NCI-H1048 (cell line): ENCODE data around the gene RABL6.
"Not testable (repeated sequence)": the region's sequence is repeated elsewhere in the genome, so short reads cannot be mapped to it uniquely, and the experiment has no call there.

Experiments used
- DNase-seq: peaks from one replicate; lab custom pipeline; 2025; lab: John Stamatoyannopoulos, UW

The RABL6 gene

DNA sequence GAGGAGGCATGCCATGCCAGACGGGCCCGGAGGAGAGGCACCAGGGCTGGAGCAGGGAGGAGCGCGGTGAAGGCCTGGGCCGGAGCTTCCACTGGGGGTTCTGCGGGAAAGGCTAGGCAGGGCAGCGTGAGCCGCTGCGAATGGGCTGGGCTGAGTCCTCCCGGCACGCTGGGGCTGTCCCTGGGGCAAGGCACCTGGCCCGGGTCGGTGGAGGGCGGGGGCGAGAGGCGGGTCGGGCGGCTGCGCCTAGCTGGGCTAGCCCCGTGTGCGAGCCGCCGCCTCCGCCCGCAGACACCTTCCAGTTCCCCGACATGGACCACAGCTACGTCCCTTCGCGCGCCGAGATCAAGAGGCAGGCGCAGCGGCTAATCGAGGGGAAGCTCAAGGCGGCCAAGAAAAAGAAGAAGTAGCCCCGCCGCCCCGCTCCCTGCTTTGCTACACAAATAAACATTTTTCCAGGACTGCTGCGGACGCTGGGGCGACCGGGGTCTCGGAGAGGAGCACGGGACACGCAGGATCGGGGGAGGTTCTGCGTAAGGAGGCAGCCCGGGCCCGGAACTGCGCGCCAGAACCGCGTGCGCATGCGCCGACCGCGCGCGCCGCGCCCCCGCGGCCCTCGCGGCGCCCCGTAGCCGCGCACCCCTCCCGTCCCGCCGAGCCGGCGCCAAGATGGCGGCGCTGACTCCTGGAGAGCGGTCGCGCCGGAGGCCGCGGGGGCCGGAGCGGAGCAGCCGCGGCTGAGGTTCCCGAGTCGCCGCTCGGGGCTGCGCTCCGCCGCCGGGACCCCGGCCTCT lies at the start of gene RABL6:
Gene RABL6 (plus strand): TSS at position 668 of the 794 bp plus-strand sequence. CDS start 249 bp downstream, outside the sequence.
- DNase-seq: peak; percentile 43

- no peak for DNase-seq
Measured at GRCh38 chr9:136759001-136759400, 48.7 kb upstream of the RABL6 start.

DNA sequence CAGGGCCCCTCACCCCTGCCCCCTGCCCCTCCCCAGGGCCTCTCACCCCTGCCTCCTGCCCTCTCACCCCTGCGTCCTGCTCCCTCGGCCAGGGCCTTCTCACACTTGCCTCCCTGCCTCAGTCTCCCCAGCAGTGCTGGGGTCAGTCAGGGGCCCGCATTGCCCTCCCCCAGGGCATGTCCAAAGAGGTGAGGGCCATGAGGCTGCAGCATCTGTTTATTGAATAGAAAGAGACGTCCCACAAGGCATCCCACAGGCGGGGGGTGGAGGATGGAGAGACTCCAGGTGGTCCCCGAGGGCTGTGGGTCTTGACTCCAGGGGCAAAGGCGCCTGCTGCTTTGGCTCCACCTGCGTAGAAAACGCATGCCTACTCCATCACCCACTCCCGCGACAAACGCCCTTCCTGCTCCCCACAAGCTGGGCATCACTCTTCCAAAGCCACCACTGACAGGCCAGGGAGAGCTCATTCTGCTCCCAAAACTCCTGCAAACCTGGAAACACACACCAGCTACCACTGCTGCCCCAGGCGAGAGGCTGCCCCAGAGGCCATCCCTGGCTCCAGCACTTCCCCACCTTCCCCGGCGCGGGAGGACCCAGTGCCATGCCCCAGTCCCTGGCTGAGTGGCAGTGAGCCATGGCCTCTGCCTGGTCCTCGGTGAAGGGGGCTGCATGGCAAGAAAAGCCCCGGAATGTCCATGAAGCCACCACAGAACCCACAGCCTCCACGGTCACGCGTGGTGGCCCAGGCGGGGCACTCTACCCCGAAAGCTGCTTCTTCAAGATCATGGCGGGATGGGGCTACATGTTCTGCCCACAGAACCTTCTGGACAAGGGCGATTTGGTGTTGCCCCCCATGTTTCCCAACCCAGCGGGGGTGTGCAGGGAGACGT lies 48.1 kb upstream of the RABL6 start:
- no peak for DNase-seq

DNA sequence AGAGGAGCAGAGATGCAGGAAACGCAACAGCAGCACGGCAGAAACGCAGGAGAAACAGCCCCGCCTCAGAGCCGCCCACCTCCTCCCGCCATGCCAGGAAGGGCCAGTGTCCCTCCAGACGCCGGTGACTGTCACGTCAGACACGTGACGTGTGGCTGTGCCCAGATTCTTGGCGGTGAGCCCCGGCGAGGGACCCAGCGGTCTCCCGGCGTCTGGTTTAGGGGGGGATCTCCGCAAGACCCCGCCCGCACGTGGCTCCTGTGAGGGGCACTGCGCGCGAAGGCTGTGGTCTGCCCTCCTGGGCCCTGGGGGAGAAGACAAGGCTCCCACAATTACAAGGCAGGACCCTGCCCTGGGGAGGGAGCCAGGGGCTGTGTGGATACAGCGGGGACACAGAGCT lies 47.3 kb upstream of the RABL6 start:
- DNase-seq: no peak

DNA sequence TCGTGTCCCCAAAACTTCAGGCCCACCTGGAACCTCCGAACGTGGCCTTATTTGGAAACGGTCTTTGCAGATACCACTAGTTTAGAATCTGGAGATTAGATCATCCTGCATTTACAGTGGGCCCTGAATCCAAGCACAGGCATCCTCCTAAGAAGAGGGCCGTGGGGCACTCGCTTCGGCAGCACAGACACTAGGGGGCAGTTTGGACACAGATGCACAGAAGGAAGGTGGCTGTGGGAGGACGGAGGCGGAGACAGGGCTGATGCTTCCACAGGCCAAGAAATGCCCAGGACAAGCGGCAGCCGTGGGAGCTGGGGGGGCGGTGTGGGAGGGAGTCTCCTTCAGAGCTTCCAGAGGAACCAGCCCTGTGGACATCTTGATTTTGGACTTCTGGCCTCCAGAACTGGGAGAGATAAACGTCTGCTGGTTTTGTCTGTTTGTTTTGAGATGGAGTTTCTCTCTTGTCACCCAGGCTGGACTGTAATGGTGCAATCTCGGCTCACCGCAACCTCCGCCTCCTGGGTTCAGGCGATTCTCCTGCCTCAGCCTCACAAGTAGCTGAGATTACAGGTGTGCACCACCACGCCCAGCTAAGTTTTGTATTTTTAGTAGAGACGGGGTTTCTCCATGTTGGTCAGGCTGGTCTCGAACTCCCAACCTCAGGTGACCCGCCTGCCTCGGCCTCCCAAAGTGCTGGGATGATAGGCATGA lies 46.8 kb upstream of the RABL6 start:
- not testable (repeated sequence) for DNase-seq

GRCh38 chr9:136761545-136761981 lies 46.2 kb upstream of the RABL6 start:
- no peak for DNase-seq

DNA sequence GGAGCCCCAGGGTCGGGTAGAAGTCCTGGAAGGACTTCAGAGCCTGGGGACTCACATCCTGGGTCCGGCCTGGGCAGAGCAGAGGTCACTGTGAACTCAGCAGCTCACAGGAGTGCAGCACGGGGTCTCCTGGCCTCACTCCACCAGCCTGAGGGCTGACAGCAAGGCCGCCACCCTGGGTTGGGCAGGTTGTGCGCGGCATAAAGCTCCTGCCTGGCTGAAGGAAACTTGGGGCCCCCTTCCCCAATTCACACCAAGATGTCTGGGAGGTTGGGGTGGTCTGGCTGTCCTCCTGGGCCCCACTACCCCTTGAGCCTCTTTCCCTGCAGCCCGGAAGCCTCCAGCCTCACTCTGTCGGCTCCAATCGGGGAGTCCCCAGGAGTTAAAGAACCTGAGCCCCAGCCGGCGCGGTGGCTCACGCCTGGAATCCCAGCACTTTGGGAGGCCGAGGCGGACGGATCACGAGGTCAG lies 45.5 kb upstream of the RABL6 start:
- no peak for DNase-seq

- peak; percentile 39 for DNase-seq
Measured at GRCh38 chr9:136762915-136763648, 44.7 kb upstream of the RABL6 start.

- no peak for DNase-seq
Measured at GRCh38 chr9:136763649-136764035, 44.1 kb upstream of the RABL6 start.

- DNase-seq: no peak
Measured at GRCh38 chr9:136764301-136764891, 43.4 kb upstream of the RABL6 start, which contains the start of gene LCN15. LCN15 (minus strand) TSS chr9:136764518; CDS start chr9:136764488, 30 bp downstream.

DNA sequence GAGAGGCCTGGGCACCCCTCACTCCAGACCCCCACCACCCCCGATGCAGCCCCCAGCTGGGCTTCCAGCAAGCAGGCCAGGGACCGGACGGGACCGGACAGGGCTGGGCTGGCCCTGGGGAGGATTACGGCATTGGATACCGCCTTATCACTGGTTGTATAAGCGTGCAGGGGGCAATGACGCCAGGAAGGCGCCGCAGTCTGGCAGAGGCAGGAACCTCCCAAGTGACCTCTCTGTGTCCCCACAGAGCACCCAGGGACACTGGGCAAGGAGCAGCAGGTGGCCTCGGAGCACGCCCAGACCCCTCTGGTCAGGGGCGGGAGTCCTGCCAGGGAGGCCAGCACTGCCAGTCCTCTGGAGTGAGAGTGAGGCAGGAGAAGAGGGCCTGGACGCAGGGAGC lies 42.7 kb upstream of the RABL6 start:
- no peak for DNase-seq

DNA sequence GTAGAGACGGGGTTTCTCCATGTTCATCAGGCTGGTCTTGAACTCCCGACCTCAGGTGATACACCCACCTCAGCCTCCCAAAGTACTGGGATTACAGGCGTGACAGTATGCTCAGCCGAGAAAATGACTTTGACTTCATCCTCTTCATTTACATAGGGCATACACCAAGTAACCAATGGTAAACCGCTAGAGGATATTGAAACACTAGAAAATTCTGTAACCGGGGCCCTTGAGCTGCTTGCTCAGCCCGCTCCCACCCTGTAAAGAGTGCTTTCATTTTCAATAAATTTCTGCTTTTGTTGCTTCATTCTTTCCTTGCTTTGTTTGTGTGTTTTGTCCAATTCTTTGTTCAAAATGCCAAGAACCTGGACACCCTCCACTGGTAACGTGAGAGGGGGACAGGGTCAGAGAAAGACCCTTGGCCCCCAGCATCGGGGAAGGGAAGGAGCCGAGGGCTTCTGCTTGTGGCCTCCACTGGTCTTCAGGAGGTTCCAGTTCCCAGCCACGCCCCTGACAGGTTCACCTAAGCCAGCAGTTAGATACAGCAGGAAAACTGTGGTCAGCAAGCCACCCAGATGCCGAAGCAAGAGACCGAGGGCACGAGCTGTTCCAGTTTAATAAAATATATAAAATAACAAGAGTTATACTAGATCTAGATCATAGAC lies 41.9 kb upstream of the RABL6 start:
- not testable (repeated sequence) for DNase-seq

GRCh38 chr9:136766410-136767120 lies 41.2 kb upstream of the RABL6 start:
- not testable (repeated sequence) for DNase-seq

DNA sequence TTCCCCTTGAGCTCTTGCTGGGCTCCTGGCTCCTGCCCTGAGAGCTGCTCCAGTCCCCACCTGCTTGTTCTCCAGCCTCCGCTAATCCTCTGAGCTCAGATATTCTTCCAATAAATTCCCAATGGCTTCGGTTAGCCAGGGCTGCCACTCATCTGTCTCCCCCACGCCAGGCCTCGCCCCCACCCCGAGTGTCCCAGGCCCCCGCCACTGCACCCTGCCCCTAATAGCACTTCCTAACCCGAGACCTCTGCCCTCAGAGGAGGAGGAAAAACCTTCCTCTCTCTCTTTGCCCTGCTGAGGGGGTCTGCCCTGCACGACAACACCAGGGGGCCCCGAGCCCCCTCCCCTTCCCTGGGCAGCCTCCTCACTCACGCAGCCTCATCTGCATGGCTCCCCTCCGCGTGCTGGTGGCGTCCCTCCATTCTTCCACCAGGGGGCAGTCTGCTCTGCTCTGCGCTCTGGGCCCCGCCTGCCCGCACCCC lies 38.0 kb upstream of the RABL6 start:
- no peak for DNase-seq

DNA sequence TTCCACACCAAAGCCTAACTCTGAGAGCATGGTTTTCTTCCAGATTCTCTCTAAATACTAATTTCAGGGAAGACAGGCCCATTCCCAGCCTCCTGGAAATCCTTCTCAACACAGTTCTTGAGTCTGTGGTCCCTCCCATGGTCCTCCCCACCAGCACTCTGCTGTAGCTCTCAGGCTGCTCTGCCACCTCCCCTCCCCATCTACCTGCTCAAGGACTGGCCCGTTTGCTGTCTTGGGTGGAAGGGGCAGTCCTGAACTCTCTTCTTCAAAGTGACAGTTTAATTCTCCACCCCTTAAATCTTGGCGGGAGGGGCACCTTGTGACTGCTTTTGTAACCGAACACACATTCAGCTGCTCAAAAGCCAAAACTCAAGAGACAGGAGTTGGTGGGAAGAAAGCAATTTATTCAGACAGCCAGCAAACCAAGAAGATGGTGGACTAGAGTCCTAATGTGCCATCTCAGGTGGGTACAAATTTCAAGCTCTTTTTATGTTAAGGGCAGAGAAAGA lies 35.8 kb upstream of the RABL6 start:
- DNase-seq: no peak

GRCh38 chr9:136773386-136774044 lies 34.2 kb upstream of the RABL6 start:
- DNase-seq: no peak

DNA sequence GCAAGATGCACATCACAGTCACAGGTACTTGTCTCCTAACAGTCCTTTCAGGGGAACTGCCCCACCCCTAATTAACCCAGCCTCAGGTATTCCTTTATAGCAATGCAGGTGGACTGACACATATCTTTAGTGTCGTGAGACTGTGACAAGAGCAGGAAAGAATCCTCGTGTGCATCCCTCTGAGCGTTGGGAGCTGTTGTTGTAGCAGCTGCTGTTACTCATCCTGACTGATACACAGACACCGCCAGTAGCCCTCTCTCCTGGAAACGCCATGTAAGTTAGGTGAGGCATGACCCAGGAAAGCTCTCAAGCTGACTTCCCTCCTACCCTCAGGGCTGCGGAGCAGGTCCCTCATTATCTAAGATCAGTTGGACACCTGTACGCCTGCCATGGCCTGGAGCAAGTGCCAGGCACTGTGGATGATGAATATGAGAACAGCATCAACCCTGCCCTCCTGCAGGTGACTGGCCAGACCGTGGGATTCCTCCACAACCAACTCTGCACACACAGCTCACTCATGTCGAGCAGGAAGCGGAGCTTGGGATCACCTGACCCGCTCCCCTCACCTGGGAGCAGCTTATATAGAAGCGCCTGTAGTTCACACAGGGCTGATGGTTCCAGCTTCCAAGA lies 33.2 kb upstream of the RABL6 start:
- DNase-seq: no peak

DNA sequence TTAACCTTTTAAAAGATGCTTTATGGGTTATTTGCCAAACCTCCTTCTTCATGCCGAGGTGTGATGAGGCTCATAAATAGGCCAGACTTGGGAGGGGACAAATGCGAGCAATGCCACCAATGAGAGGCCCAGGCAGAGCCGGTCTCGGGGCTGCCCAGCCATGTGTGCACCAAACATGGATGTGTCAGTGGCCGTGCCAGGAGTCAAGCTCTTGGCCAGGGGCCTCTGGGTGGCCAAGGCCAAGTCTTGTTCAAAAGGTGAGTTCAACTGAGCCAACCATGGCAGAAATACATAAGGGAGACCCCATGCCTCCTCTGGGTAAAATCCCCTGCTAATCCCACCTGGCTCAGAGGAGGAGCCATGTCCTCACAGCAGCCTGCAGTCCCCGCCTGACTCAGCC lies 32.6 kb upstream of the RABL6 start:
- no peak for DNase-seq
